Measurements from ENCODE around the gene COLEC11. TPM values are rescaled to one million over a fixed set of nuclear protein-coding genes. Genes with fewer than 3 reads are reported as not detected.

Gene COLEC11
- total RNA-seq, 1 donor from 2014 or later = 0.29 TPM

Other genes with a start within 250 kb of the COLEC11 start
- gene EIPR1, start 217.3 kb upstream of the COLEC11 start, total RNA-seq = 40.7 and 52.8 TPM in 2 replicates
- gene TRAPPC12, start 215.4 kb upstream of the COLEC11 start, total RNA-seq = 61.8 and 76.0 TPM in 2 replicates
- gene ADI1, start 75.6 kb upstream of the COLEC11 start, total RNA-seq = 42.5 and 48.5 TPM in 2 replicates
- 20.8 and 24.6 TPM in 2 replicates for gene RNASEH1, start 36.8 kb upstream of the COLEC11 start, total RNA-seq
- 2,854 and 3,812 TPM in 2 replicates for gene RPS7, start 19.9 kb upstream of the COLEC11 start, total RNA-seq
- not detected in 2 replicates for gene ALLC, start 63.1 kb downstream of the COLEC11 start, total RNA-seq
- not detected in 2 replicates for gene DCDC2C, start 108.5 kb downstream of the COLEC11 start, total RNA-seq

All from glomerular endothelial cell (primary cell).